RPMI8226 (cell line): ENCODE data around the gene FAM47E.
"Not testable (repeated sequence)": the region's sequence is repeated elsewhere in the genome, so short reads cannot be mapped to it uniquely, and the experiment has no call there.

ENCODE experiments used
- DNase-seq: peaks from one replicate; pipeline ENCODE4 v3.0.0-alpha.2; 2015

Gene FAM47E

DNA sequence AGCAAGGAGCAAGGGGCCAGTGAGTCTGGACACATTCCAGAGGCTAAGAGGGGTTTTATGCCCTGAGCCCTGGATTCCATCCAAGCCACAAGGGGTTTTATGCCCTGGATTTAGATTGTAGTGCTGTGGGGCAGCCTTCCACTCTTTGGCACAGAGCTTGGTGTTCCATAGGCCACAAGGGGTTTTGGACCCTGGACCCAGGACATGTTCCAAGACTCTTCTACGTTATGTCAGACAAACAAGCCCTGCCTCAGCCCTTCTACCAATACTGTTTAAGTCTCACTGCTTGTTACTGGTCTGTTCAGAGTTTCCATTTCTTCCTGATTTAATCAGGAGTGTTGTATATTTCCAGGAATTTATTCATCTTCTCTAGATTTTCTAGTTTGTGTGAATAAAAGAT, 25.1 kb upstream of the FAM47E start:
- DNase-seq: no peak

GRCh38 chr4:76232681-76233080, 18.8 kb upstream of the FAM47E start:
- no peak for DNase-seq

- DNase-seq: no peak
Measured at GRCh38 chr4:76233083-76233482, 18.4 kb upstream of the FAM47E start.

DNA sequence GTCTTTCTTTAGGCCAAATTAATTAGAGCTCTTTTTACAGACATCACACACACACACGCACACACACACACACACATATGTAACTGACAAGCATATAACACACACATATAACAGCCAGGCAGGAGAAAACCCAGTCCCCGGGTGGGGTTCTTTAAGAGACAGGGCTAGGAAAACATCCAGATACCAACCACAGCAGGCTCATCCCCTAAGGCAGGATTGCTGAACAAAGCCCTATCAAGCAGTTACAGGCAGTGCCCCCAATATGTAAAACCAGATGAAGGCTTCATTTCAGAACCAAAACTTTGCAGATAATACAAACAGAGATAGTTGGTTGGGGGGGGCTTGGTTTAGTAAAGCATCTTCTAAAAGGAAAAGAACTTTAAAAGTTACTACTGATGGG, 18.0 kb upstream of the FAM47E start:
- DNase-seq: no peak

GRCh38 chr4:76233967-76234678, 17.4 kb upstream of the FAM47E start:
- DNase-seq: no peak

- DNase-seq: no peak
Measured at GRCh38 chr4:76234679-76235044, 16.9 kb upstream of the FAM47E start.

GRCh38 chr4:76235407-76235806, 16.1 kb upstream of the FAM47E start:
- no peak for DNase-seq

GRCh38 chr4:76235915-76236314, 15.6 kb upstream of the FAM47E start:
- no peak for DNase-seq

- no peak for DNase-seq
Measured at GRCh38 chr4:76238236-76238635, 13.3 kb upstream of the FAM47E start.

DNA sequence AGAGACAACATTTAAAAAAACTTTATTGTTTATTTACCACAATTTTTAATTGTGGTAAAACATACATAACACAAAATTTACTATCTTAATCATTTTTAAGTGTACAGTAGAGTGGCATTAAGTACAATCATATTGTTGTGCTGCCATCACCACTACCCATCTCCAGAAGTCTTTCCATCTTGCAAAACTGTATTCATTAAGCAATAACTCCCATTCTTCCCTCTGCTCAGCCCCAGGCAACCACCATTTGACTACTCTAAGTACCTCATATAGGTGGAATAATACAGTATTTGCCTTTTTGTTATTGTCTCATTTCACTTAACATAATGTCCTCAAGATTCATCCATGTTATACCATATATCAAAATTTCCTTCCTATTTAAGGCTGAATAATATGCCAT, 12.8 kb upstream of the FAM47E start:
- DNase-seq: no peak

DNA sequence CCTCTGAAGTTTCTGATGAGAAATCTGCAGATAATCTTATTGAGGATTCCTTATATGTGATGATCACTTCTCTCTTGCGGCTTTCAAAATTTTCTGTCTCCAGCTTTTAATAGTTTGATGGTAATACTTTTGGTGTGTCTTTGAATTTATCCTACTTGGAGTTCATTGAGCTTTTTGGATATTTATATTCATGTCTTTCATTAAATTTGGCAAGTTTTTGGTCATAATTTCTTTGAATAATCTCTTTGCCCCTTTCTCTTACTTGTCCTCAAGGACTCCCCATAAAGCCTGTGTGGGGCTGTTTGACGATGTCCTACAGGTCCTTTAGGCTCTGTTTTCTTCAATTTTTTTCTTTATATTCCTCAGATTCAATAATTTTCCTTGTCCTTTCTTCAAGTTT, 11.3 kb upstream of the FAM47E start:
- no peak for DNase-seq

DNA sequence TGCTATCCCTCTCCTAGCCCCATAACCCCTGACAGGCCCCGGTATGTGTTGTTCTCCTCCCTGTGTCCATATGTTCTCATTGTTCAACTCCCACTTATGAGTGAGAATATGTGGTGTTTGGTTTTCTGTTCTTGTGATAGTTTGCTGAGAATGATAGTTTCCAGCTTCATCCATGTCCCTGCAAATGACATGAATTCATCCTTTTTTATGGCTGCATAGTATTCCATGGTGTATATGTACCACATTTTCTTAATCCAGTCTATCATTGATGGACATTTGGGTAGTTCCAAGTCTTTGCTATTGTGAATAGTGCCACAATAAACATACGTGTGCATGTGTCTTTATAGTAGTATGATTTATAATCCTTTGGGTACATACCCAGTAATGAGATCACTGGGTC, 7.6 kb upstream of the FAM47E start:
- DNase-seq: not testable (repeated sequence)

GRCh38 chr4:76246025-76246424, 5.5 kb upstream of the FAM47E start:
- DNase-seq: no peak

DNA sequence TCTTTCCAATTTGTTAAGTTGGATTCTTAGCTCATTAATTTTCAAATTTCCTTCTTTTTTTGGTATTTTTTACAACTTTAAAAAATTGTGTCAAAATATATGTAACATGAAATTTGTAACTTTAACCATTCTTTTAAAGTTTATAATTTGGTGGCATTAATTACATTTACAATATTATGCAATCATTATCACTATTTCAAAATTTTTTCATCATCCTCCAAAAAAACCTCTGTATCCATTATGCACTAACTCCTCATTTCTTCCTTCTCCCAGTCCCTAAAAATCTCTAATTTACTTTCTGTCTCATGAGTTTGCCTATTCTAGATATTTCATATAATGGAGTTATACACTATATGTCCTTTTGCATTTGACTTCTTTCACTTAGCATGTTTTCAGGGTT, 4.7 kb upstream of the FAM47E start:
- no peak for DNase-seq

DNA sequence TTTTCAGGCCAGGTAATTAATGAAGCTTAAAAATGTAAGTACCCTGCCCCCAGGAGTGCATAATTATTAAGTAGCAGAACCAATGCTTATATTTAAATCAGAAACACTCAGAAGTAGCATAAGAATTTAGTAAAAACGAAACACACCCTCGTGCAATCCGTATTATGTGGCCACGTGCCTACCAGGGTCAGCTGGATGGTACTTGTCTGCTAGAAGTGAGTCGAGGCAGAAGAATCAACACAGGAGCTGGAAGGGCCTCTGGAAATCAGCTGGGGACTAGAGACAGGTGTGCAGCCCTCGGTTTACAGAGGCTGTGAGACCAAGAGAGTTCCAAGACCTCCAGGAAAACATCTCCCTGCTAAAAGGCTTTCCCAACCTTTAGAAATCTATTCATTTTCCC, 559 bp upstream of the FAM47E start:
- no peak for DNase-seq

DNA sequence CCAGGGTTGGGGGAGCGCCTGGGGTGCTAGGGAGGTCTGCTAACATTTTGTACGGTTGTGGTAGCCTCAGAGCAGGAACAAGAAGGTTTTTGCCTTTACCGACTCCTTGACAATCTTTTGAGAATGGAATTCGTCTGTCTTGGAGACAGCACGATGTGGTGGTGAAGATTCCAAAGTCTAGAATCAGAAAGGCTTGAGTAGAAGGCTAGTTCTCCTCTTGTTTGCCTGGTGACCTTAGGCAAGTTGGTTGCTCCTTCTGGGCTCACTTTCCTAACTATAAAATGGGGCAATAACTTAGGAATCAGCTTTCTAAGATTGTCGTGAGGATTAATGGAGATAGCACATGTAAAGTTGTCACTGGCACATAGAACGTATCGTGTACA, 741 bp downstream of the FAM47E start:
- no peak for DNase-seq

GRCh38 chr4:76253511-76253910, 2.0 kb downstream of the FAM47E start:
- no peak for DNase-seq

- DNase-seq: no peak
Measured at GRCh38 chr4:76256032-76256431, 4.5 kb downstream of the FAM47E start.

DNA sequence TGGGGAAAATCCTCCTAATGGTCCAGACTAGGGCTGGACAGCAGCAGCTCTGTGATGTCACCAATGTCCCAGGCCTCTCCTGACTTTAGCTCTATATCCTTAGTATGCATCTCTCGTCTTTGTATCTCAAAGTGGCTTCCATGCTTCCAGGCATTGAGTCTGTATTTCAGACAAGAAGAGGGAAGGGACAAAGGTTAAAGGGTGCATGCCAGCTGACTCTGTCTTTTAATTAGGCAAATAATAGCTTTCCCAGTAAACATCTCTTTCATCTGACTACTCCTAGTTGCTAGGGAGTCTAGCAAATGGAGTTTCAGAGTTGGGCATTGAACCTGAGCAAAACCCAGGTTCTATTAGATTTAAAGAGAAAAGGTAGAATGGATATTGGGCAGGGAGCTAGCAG, 5.4 kb downstream of the FAM47E start:
- DNase-seq: no peak

DNA sequence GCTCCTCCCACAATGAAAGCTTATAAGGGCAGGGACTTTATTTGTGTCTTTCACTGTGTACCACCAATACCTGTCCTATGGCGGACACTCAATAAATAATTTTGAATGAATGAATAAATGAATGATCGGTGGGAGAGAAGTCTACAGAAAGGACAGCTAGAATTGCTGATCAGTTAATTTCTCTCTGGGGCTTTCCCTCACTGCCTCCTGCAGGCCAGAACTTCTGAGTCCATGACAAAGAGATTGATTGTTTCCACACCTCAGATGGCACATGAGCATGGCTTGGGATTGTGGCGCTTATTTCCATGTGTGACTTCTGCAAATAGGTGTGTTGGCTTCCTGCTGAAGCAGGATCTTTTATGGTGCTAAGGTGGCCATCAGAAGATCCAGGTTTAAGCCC, 6.3 kb downstream of the FAM47E start:
- DNase-seq: no peak

DNA sequence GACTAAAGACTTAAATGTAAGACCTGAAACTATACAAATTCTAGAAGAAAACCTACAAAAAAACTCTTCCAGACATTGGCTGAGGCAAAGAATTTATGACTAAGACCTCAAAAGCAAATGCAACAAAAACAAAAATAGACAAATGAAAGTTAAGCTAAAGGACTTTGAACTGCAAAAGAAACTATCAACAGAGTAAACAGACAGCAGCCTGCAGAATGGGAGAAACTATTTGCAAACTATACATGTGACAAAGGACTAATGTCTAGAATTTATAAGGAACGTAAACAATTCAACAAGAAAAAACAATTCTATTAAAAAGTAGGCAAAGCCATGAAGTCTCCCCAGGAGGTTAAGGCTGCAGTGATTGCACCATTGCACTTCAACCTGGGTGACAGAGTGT, 9.1 kb downstream of the FAM47E start:
- DNase-seq: no peak

DNA sequence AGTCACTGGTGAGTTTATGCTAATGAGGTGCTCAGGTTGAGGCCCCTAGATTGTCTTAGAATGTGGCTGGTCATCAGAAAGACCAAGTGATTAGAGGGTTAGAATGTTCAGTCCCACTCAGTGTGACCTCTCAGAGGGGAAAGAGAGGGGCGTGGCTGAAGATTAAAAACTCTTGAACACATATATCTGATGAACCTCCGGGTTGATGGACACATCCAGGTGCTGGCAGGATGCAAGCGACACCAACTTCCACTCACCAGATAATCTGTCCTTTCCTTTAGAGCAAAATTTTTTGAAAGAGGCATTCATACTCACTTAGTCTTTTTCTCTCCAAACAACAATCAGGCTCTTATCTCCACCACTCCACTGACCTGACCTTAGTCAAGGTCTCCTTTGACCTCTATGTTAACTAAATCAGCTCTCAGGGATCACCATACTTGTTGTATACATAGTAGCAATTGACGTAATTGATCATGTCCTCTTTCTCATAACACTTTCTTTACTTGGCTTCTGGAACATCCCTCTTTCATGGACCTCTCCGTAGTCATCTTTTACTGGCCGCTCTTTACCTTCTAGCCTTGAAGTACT, 14.2 kb downstream of the FAM47E start:
- DNase-seq: no peak

GRCh38 chr4:76266627-76267026, 15.1 kb downstream of the FAM47E start:
- DNase-seq: no peak

GRCh38 chr4:76267811-76268210, 16.3 kb downstream of the FAM47E start:
- no peak for DNase-seq
